HG02852 (cell line): Measurements from ENCODE around the gene SLC12A6.
"Not testable (repeated sequence)": the region's sequence is repeated elsewhere in the genome, so short reads cannot be mapped to it uniquely, and the experiment has no call there.

Experiments
- ATAC-seq: cut with Tn5 transposase; IDR thresholded peaks from one replicate; pipeline ENCODE4 v1.9.1; 2021; ENCODE audit warnings: mild to moderate bottlenecking, moderate library complexity; ENCODE audit not compliant: unreplicated experiment

The SLC12A6 gene

DNA sequence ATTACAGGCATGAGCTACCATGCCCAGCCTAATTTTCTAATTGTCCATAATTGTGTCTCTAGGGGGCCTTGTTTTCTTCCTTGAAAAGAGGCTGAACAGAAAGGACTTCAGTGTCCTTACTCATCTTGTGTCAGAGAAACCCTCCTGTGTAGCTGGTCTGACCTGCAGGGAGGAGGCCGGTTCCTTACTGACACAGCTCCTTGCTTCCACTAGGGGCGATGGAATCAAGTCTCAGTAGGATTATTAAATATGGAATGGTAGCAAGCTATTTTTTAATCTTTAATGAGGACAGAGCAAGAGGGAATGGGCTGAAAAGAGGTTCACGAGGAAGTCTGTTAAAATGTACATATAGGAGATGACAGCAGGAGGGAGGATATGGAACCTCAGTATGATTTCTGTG, 20.8 kb upstream of the SLC12A6 start:
- no peak for ATAC-seq

DNA sequence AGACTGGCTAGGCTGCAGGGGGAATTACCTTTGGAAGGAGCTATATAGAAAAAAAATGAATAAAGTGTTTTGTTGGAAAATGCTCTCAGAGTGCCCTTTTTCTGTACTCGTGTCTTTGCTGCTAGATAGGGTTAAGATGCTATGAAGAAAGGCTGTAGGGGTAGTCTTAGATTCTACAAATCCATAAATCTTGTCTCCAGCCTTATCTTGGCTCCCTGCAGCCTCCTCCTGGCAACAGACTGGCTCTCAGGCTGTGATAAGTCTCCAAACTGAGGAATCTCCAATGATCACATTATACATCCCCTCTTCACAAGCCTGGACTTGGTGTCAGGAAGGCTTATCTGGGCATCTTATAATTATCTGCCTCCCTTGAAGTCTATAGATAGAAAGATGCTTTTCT, 20.1 kb upstream of the SLC12A6 start:
- ATAC-seq = no peak

DNA sequence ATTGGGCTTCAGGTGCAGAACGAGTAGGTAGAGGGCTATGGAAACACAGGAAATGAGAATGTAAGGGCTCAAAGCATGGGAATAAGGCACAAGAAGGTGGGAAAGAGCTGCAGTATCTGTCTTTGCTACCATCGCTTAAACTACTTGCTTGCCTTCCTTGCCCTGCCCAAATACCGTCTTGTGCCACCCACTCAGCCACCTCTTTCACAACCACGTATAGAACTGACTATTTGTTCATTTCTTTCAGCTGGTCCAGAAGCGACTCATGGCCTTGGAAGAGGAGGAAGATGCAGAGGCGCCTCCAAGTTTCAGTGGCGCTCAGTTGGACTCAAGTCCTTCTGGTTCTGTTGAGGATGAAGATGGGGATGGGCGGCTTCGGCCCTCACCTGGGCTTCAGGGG, 17.7 kb upstream of the SLC12A6 start:
- ATAC-seq = no peak

DNA sequence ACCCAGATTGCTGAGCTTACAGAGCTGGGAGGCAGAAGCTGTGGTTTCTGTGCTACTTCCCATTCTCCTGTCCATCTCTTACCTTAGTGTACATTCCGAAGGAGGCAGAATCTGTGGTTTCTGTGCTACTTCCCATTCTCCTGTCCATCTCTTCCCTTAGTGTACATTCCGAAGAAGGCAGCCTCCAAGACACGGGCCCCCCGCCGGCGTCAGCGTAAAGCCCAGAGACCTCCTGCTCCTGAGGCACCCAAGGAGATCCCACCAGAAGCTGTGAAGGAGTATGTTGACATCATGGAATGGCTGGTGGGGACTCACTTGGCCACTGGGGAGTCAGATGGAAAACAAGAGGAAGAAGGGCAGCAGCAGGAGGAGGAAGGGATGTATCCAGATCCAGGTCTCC, 16.7 kb upstream of the SLC12A6 start:
- no peak for ATAC-seq

GRCh38 chr15:34353627-34354026, 16.0 kb upstream of the SLC12A6 start:
- no peak for ATAC-seq

DNA sequence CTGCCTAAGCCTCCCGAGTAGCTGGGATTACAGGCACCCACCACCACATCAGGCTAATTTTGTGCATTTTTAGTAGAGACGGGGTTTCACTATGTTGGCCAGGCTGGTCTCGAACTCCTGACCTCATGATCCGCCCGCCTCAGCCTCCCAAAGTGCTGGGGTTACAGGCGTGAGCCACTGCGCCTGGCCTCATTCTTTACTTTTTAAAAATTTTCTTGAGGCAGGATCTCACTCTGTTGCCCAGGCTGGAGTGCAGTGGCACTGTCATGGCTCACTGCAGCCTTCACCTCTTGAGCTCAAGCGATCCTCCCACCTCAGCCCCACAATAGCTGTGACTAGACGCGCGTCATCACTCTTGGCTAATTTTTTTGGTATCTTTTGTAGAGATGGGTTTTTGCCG, 15.4 kb upstream of the SLC12A6 start:
- ATAC-seq = not testable (repeated sequence)

- no peak for ATAC-seq
These were observed 12.2 kb upstream of the SLC12A6 start for GRCh38 chr15:34349769-34350168.

GRCh38 chr15:34348735-34349300, 11.2 kb upstream of the SLC12A6 start:
- ATAC-seq = no peak

DNA sequence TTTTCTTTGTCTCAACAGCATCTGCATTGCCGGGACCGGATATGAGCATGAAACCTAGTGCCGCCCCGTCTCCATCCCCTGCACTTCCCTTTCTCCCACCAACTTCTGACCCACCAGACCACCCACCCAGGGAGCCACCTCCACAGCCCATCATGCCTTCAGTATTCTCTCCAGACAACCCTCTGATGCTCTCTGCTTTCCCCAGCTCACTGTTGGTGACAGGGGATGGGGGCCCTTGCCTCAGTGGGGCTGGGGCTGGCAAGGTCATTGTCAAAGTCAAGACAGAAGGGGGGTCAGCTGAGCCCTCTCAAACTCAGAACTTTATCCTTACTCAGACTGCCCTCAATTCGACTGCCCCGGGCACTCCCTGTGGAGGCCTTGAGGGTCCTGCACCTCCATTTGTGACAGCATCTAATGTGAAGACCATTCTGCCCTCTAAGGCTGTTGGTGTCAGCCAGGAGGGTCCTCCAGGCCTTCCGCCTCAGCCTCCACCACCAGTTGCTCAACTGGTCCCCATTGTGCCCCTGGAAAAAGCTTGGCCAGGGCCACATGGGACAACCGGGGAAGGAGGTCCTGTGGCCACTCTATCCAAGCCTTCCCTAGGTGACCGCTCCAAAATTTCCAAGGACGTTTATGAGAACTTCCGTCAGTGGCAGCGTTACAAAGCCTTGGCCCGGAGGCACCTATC, 10.5 kb upstream of the SLC12A6 start:
- ATAC-seq = no peak

- peak; percentile 92 for ATAC-seq
These were observed 5.4 kb upstream of the SLC12A6 start, which contains the start of the genes NOP10 and NUTM1 for GRCh38 chr15:34342737-34343575. Gene NOP10, minus strand, starts transcription at chr15:34343136. Its CDS starts 63 bp downstream, at chr15:34343073. Gene NUTM1, plus strand, starts transcription at chr15:34343315. Its CDS starts 382 bp downstream, at chr15:34343697.

- ATAC-seq = not testable (repeated sequence)
These were observed 4.7 kb upstream of the SLC12A6 start for GRCh38 chr15:34342213-34342736.

- no peak for ATAC-seq
These were observed 4.0 kb upstream of the SLC12A6 start for GRCh38 chr15:34341381-34342212.

DNA sequence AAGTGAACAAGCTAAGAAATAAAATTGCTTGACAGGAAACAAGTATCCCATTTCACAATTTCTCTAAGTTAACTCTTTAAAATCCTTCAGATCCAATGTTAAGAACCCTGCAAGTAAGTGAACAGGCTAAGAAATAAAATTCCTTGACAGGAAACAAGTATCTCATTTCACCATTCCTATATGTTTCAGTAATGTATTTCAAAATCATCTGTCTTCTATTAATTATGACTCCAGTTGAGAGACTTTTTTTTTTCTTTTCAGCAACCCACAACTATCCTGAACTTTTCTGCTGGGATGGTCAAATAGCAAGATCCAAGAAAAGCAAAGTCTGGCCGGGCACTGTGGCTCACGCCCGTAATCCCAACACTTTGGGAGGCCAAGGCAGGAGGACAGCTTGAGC, 2.4 kb upstream of the SLC12A6 start:
- ATAC-seq = no peak

- no peak for ATAC-seq
These were observed 766 bp upstream of the SLC12A6 start for GRCh38 chr15:34338347-34338746.

- ATAC-seq = peak; percentile 17
These were observed 507 bp downstream of the SLC12A6 start for GRCh38 chr15:34336991-34337556.

- no peak for ATAC-seq
These were observed 1.2 kb downstream of the SLC12A6 start for GRCh38 chr15:34336231-34336990.

DNA sequence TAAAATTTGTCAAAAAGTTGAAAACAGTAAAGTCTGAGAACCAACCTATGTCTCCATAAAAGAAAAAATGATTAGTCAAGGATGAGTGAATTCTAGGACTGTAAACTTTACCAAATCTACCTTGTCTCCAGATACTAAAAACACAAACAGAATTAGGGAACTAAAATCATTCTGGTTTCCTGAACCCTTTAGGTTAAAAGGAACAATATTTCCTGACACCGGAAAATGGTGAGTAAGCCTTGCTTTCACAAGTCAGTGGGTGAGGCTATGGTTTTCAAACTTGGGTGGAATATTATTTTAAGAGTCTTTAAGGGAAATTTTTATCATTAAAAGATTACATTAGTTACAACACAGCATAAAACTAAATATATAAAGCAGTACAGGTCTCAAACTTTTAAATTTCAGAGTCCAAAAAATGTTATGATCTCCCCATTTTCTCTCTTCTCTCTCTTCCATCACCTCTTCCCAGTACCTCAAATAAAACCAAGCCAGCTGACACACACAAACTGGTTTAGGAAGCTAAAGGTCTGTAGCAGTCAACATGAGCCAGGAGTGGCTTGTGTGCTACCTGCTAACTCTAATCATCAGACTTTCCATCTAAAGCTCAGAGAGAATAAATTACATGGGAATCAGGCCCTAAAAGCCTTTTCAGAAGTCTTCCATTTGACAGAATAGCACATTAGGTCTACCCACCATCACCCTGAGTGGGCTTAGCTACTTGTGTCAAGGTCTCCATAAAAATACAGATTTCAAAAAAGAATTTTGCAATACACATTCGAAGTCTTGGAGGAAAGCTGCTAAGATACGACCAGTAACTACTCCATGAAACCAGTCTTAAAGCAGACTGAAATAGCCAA, 2.2 kb downstream of the SLC12A6 start:
- ATAC-seq = no peak

DNA sequence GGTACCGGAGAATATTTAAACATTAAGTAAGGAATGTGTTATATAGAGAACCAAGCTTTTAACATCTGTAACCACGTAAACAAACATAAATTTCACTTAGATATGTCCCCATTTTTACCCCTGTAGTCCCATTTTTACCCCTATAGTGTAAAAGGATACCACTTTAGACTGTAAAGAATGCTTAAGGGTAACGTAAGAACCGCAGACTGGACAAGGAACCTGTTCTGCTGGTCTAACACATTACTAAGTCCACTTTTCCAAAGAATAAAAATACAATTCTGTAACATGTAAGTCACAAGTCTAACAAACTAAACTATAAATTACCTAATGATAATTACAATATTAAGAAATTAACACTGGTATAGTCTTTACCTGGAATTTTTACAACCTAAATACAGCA, 2.9 kb downstream of the SLC12A6 start:
- no peak for ATAC-seq
